Motor neuron (in vitro differentiated cells): Measurements from ENCODE around the gene ZNF362. TPM values are rescaled to one million over a fixed set of nuclear protein-coding genes. Genes with fewer than 3 reads are reported as not detected.
A peak's percentile ranks its signal among the peaks of the same experiment; 100 is the strongest.

Source experiments
- ATAC-seq, 8 experiments: fragments of 200-7000 bp; cut with Tn5 transposase; replicated peaks in 6 of 8; 2 replicates each; pipeline ENCODE4 v1.8.0; 2021; ENCODE audit warnings: mild to moderate bottlenecking in 8 of 8, moderate library complexity in 8 of 8
- H3K27ac ChIP-seq, 2 donors: fragments of 250-450 bp; sonication (Bioruptor Pico); 2 replicates each; pipeline ENCODE4 v1.9.0; 2021; ENCODE audit warnings: antibody characterized with exemption in 2 of 2, mild to moderate bottlenecking in 2 of 2, moderate library complexity in 1 of 2
- H3K4me1 ChIP-seq, 2 donors: fragments of 250-450 bp; sonication (Bioruptor Pico); replicated peaks in 1 of 2; 2 replicates each; pipeline ENCODE4 v1.6.1; 2021; ENCODE audit warnings: antibody characterized with exemption in 2 of 2, mild to moderate bottlenecking in 2 of 2, moderate library complexity in 1 of 2
- H3K4me3 ChIP-seq, 5 donors: fragments of 250-450 bp; sonication (Bioruptor Pico); 2 replicates each; pipeline ENCODE4 v1.9.0; 2021; ENCODE audit warnings: antibody characterized with exemption in 5 of 5, mild to moderate bottlenecking in 5 of 5, moderate library complexity in 4 of 5
- WGBS, 10 experiments: fragments of 450-650 bp; shearing (Covaris generic); methylation state at CpG; one replicate each; pipeline ENCODE4 v1.0.0; 2022; 5-methylcytosine and 5-hydroxymethylcytosine counted together
- in situ Hi-C, 9 experiments: fragments of 400-800 bp; cut with MboI; loops; one replicate each; pipeline ENCODE4 v1.15.0; 2021; ENCODE audit warnings: low sequenced_read_pairs in 9 of 9, low pct_unique_long_range_greater_than_20kb in 2 of 9; ENCODE audit not compliant: unreplicated experiment in 9 of 9
- total RNA-seq, 8 experiments: library from RNA; unstranded; fragments of 300-600 nt; gene quantifications; 2 replicates each; pipeline versions ENCODE4 v1.2.3 to v1.2.4, GENCODE V29; 2022

Gene ZNF362
- total RNA-seq, 8 experiments from 2014 or later: 4.4 to 31.7 (median 25.3) TPM

DNA sequence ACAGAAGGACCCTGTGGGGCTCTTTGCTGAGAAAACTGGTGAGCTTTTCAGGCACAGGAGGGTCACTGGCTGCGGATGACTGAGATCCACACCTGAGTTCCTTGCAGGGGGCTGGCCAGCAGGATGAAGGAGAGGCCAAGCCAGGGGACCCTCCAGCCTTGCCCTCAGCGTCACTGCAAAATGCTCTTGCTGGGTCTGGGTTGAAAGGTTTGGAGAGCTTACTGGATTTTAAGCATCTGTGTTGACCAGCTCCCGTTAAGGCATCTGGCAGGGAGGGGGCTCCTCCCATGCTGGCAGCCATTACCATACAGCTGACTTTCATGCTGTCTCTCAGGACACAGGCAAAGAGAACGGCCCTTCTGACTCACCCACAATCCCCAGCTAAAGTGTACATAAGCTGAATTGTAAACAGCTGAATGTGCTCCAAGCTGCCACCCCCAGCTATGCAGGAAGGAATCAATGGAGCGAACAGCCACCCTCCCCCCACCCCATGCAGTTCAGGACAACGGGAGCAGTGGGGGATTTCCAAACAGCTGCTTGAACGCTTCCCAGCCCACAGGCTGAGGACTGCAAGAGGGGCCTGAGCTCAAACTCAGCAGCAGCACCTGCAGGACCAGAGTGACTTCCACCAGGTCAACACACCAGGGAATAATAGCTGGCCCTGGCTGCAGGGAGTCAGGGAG lies 85.9 kb downstream of the ZNF362 start:
- 0 to 100% (median 20%) methylated on average over 1 to 7 of the region's 7 CpGs; no CpG with 5 or more reads in 4 of the 10 experiments for WGBS, 10 experiments
- in situ Hi-C loops: no loop called here
- Histone ChIP-seq H3K27ac (peak overlapping the region; percentile 55 to 58), H3K4me1 (peaks cover 76 to 90% of the 10 kb centered on the region in 2 donors), H3K4me3 (peak overlapping the region in 1 of 5 donors; percentile 13)
- ATAC-seq: peak; percentile 78 to 97 (median 93)

DNA sequence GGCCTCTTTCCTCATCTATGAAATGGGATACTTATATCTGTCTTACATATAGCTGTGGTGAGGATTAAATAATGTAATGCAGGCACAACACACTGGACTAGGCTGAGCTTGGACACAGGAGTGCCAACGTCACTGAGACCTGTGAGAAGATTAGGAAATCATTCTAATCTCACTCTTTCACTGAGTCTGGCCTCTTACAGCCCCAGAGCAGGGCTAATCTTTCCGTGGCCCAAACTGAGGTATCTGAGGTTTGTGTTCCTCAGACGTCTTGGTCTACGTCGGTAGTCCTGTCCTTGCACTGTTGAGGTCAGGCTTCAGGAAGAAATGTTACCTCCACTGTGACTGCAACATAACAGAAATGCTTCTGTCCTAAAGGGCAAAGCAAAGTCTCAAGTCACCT lies 87.2 kb downstream of the ZNF362 start:
- peaks cover 77 to 89% of the 10 kb centered on the region in 2 donors for H3K4me1 ChIP-seq
- 29 to 96% (median 85%) methylated on average over 1 to 5 of the region's 5 CpGs; no CpG with 5 or more reads in 2 of the 10 experiments for WGBS, 10 experiments
- no peak for ATAC-seq
- no peak overlapping the region for H3K4me3 ChIP-seq
- in situ Hi-C loops: no loop called here
- no peak overlapping the region for H3K27ac ChIP-seq

DNA sequence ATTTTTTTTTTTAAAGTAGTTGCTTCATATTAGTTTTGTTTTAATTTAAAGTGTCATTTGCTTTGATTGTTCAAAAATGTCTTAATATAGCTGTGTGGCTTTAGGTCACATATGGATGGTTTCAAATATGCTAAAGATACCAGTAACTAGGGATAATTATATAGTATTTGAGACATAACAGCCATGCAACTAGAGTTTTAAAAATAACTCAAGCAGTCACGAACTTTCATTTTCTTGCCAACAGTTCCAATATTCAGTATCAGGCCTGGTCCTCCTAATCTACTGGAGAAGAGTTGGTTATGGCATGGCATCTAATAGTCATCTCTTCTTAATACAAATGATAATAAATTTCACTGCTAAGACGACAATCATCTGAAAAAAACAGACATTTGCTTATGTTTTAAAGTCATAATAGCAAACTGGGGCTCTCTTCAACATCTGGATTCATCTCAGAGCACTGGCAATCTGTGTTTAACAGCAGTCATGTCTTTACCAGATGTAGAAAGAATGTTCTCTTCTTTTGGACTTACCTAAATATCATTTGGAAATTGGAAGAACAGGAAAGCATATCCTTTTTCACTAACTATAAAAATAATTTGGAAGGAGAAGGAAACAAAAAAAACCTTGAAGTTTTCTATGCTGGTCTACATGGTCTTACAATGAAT lies 88.7 kb downstream of the ZNF362 start:
- Histone ChIP-seq H3K4me3 (no peak overlapping the region), H3K27ac (no peak overlapping the region), H3K4me1 (peaks cover 63 to 74% of the 10 kb centered on the region in 2 donors)
- 0 to 100% (median 89%) methylated on average over 2 of the region's 2 CpGs for WGBS, 10 experiments
- ATAC-seq: no peak
- in situ Hi-C loops: no loop called here

DNA sequence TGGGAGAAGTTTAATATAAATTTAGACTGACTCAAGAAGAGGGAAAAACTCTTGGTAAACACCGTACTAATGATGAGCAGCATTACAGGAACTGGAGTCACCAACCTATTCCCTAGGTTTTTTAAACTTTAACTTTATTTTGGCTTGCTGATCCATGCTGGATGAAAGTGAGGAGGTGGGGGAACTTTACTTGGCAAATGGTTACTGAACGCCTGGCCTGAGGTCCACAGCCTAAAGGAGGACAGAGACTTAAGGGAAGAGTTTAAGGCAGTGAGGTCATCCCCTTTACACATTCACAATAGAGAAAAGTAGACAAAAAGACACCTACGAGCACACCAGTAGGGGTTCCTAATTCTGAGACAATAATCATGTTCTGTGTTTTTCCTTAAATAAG lies 90.2 kb downstream of the ZNF362 start:
- 0 to 100% (median 65%) methylated on average over 1 to 3 of the region's 3 CpGs; no CpG with 5 or more reads in 1 of the 10 experiments for WGBS, 10 experiments
- Histone ChIP-seq H3K4me1 (peaks cover 54 to 73% of the 10 kb centered on the region in 2 donors), H3K4me3 (peak overlapping the region in 2 of 5 donors; percentile 85 to 94), H3K27ac (no peak overlapping the region)
- ATAC-seq: no peak
- in situ Hi-C loops: no loop called here

DNA sequence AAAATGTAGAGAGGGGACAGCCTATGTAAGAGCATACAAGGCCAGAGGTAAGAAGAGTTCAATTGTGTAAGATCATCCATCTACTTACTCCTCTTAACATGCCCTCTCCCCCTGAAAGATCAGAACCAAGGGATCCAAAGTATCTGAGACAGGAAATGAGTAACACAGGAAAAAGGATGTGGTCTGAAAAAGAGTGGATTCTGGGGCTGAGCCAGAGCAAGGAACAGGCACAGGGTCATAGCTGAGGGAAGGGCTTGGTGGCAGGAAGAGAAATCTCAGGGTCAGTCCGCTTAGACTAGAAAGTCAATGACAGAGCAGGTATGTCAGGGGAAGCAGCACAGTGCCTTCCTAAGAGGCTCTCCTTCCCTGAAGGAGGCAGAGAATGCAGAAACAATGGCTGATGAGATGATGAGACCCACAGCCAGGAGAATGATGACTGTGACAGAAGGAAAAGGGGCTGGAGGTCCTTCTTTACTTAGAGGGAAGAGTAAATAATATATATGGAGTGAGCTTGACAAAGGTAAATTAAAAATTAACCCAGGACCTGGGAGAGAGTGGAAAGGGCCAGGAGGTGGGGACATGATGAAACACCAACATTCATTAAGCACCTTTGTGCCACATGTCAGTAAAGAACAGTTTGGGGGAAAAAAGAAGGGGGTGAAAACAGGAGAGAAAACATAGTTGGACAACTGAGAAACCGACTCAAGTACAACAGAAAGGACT lies 90.8 kb downstream of the ZNF362 start:
- in situ Hi-C loops: no loop called here
- Histone ChIP-seq H3K4me3 (peak overlapping the region; percentile 77 to 94 (median 86)), H3K4me1 (peaks cover 49 to 67% of the 10 kb centered on the region in 2 donors)

DNA sequence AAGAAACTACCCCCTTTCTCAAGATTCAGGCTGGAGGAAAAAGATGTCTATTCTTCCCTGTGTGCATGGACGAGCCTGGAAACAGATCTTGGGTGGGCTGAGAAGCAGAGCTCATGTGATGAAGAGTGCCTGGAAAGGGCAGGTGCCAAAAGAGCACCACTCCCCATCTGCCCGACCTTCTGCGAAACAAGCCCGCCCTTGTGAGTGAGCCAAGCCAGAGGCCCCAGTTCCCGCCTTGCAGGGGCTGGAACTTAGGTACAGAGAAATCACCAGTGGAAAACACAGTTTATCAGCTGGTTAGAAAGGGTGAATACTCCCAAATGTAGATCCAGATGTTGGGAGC lies 91.3 kb downstream of the ZNF362 start:
- Histone ChIP-seq H3K4me1 (peaks cover 44 to 62% of the 10 kb centered on the region in 2 donors), H3K27ac (peak overlapping the region; percentile 5 to 21), H3K4me3 (peak overlapping the region; percentile 77 to 94 (median 86))
- WGBS, 10 experiments: 0 to 35% (median 20%) methylated on average over 1 to 5 of the region's 5 CpGs; no CpG with 5 or more reads in 2 of the 10 experiments
- ATAC-seq: peak in 2 of 8 experiments; percentile 10 to 11
- in situ Hi-C loops: no loop called here

More for the DNA sequence above, 90.8 kb downstream of the ZNF362 start:
- 0 to 40% (median 7%) methylated on average over 1 to 2 of the region's 2 CpGs; no CpG with 5 or more reads in 1 of the 10 experiments for WGBS, 10 experiments
- H3K27ac ChIP-seq: peak overlapping the region; percentile 5 to 21
- peak in 1 of 8 experiments; percentile 1 for ATAC-seq

DNA sequence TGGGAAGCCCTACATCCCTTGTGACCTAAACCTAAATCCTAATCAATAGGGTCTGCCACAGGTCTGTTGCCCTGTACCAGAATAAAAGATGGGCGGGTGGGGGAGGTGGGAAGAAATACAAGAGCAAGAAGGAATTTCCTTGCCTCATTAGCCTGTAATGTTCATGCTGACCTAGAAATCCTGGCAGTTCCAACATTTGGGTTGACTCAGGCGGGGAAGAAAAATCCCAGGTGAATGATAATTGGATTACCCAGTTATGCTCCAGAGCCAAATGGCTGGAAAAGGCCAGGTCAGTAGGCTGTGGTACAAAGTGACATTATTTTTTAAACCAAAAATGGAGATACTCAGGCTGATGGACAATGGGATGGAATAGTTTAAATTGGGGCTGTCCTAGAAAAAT lies 91.9 kb downstream of the ZNF362 start:
- H3K4me3 ChIP-seq: peak overlapping the region; percentile 77 to 94 (median 86)
- ATAC-seq: no peak

DNA sequence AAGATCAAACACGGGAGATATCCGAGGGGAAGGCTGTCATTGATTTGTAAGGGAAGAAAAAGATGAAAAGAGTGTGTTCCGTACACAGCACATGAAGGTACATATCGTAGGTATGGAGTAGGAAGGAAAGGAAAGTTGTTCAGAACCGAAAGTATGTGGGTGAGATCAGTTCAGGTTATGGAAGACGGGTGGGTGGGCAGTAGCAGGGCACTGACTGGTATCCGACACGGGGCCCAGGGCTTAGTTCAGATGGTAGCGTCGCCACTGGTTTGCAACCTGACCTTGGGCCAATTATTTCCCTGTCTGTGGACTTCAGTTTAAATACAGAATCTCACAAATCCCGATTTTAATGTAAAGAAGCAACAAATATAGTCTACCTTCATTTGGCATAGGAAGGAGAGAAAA lies 92.4 kb downstream of the ZNF362 start:
- no peak for ATAC-seq
- Histone ChIP-seq H3K4me3 (peak overlapping the region; percentile 77 to 94 (median 86)), H3K4me1 (peaks cover 40 to 55% of the 10 kb centered on the region in 2 donors), H3K27ac (peak overlapping the region; percentile 95 to 96)
- in situ Hi-C loops: no loop called here
- 0 to 10% (median 0%) methylated on average over 2 to 11 of the region's 11 CpGs for WGBS, 10 experiments

More for the DNA sequence above, 91.9 kb downstream of the ZNF362 start:
- in situ Hi-C loops: no loop called here
- Histone ChIP-seq H3K4me1 (peaks cover 40 to 57% of the 10 kb centered on the region in 2 donors), H3K27ac (peak overlapping the region in 1 of 2 donors; percentile 96)
- 0 to 17% (median 0%) methylated on average over 1 to 2 of the region's 2 CpGs; no CpG with 5 or more reads in 4 of the 10 experiments for WGBS, 10 experiments

DNA sequence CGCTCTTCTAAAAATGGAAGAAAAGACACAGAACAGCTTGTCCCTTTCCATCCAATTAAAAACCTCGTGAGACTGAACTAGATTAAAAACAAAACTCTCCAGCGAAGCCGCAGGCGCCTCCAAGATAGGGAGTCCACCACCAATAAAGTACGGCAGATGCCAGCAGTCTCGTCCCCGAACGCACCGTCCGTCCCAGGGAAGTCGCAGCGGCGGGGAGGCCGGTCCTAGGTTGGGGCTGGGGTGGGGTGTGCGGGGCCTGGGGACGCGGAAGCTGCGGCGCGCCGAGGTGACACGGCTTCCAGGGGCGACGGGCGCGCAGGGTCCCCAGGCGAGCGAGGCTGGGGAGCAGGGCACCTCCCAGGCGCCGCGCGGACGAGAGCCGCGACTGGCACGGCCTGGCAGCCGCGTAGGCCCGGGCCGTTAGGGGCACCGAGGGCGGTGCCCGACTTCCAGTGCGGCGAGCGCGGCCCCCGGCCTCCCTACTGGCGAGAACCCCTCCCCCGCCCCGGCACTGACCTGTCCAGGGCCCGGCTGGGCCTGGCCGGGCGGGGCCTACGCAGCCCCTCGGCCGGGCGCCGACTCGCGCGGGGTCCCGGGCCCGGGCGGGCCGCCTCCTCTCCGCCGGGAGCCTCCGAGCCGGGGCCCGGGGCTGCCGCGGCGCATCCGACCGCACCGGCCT lies 92.9 kb downstream of the ZNF362 start:
- ATAC-seq: peak; percentile 15 to 73 (median 69)
- in situ Hi-C loops: no loop called here
- Histone ChIP-seq H3K4me1 (peaks cover 38 to 51% of the 10 kb centered on the region in 2 donors), H3K27ac (peak overlapping the region; percentile 95 to 96), H3K4me3 (peak overlapping the region; percentile 77 to 94 (median 86))
- 0 to 2% (median 0%) methylated on average over 1 to 10 of the region's 78 CpGs; no CpG with 5 or more reads in 4 of the 10 experiments for WGBS, 10 experiments

DNA sequence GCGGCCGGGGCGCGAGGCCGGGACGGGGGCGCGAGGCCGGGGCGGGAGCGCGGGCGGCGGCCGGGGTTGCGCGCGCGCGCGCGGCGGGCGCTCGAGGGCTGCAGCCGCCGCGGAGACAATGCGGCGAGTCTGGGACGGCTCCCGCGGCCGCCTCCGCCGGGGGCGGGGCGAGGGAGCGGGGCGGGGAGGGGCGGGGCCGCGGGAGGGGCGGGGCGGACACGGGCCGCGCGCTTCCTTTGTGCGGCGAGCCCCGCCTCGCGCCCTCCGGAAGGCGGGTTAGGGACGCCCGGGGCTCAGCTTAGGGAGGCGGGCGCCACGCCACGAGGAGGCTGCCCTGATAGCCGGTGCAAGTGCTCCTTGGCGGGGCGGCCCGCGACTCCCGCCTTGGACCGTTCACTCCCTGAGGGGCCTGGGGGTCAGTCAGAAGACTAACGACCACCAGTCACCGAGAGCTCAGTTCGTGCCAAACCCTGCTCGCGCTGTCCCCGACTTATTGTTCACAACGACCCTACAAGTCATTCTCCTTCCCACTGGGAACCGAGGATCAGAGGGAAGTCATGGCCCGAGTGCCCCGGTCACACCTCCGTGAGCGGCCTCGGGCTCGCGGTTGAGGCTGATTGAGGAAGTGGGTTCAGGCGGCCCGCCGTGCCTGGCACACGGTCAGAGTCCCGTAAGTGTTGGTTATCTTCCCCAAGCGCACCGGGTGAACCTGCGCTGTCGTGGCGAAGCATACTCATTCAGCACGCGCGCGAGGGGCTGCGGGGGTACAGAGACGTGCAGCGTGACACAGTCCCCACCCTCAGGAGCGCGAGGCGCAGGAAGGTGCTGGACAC lies 93.7 kb downstream of the ZNF362 start:
- ATAC-seq: peak; percentile 73 to 90 (median 86)
- WGBS, 10 experiments: 0 to 12% (median 5%) methylated on average over 2 to 27 of the region's 104 CpGs; no CpG with 5 or more reads in 2 of the 10 experiments
- peaks cover 32 to 48% of the 10 kb centered on the region in 2 donors for H3K4me1 ChIP-seq
- peak overlapping the region; percentile 95 to 96 for H3K27ac ChIP-seq
- H3K4me3 ChIP-seq: peak overlapping the region; percentile 77 to 94 (median 86)
- in situ Hi-C loops: no loop called here
